Caco-2 (cell line): ENCODE measurements around the gene RSPH6A. TPM values are rescaled to one million over a fixed set of nuclear protein-coding genes. Genes with fewer than 3 reads are reported as not detected.

Experiments
- BruUV-seq: library from RNA; stranded (reverse); fragments of 400-500 nt; replicated peaks from 2 replicates; lab custom pipeline; 2021; lab: Mats Ljungman, UMichigan
- CTCF ChIA-PET: fragments of 300-600 bp; sonication (Branson Sonifier 250); formaldehyde crosslinking; loops from one replicate; lab custom pipeline; 2022; ENCODE audit warnings: antibody characterized with exemption; lab: Charles Lee
- POLR2A ChIA-PET: fragments of 300-600 bp; sonication (Branson Sonifier 250); formaldehyde crosslinking; loops from one replicate; lab custom pipeline; 2022; ENCODE audit warnings: antibody characterized with exemption; lab: Charles Lee
- DNase-seq, 2 experiments: peaks; one replicate each; pipeline versions ENCODE4 v3.0.0 to v3.0.0-alpha.2; 2020 to 2022
- H3K27me3 ChIP-seq: replicated peaks from 2 replicates; pipeline ENCODE4 v1.6.0; 2011; ENCODE audit warnings: low read length; ENCODE audit not compliant: control insufficient read depth, insufficient read depth
- H3K36me3 ChIP-seq: 2 replicates; pipeline ENCODE4 v1.5.1; 2011; ENCODE audit warnings: low read length; ENCODE audit not compliant: control insufficient read depth, insufficient read depth
- H3K4me1 ChIP-seq: fragments of 250-450 bp; sonication (Bioruptor Pico); 2 replicates; pipeline ENCODE4 v1.5.1; 2020; ENCODE audit warnings: mild to moderate bottlenecking
- H3K4me3 ChIP-seq: 2 replicates; pipeline ENCODE4 v1.5.1; 2011; ENCODE audit warnings: low read depth, mild to moderate bottlenecking, control low read depth, low read length
- H3K9me3 ChIP-seq: fragments of 250-450 bp; sonication (Bioruptor Pico); 2 replicates; pipeline ENCODE4 v1.5.1; 2020; ENCODE audit warnings: mild to moderate bottlenecking, moderate library complexity
- H3K27ac Mint-ChIP-seq: one replicate; pipeline ENCODE4 v1.8.0; 2022; ENCODE audit warnings: mixed read lengths; ENCODE audit not compliant: unreplicated experiment
- H3K27me3 Mint-ChIP-seq: one replicate; pipeline ENCODE4 v1.8.0; 2022; ENCODE audit warnings: mixed read lengths; ENCODE audit not compliant: insufficient read depth, unreplicated experiment
- H3K36me3 Mint-ChIP-seq: one replicate; pipeline ENCODE4 v1.8.0; 2022; ENCODE audit warnings: mild to moderate bottlenecking, mixed read lengths; ENCODE audit not compliant: insufficient read depth, unreplicated experiment
- H3K4me1 Mint-ChIP-seq: one replicate; pipeline ENCODE4 v1.8.0; 2022; ENCODE audit warnings: low read depth, mixed read lengths; ENCODE audit not compliant: unreplicated experiment
- H3K4me3 Mint-ChIP-seq: one replicate; pipeline ENCODE4 v1.8.0; 2022; ENCODE audit warnings: mild to moderate bottlenecking, moderate library complexity, mixed read lengths; ENCODE audit not compliant: unreplicated experiment
- H3K9me3 Mint-ChIP-seq: one replicate; pipeline ENCODE4 v1.8.0; 2022; ENCODE audit warnings: mixed read lengths; ENCODE audit not compliant: unreplicated experiment
- CTCF ChIP-seq, 2 experiments: fragments of 200-600 bp in 1 of 2; IDR thresholded peaks; 1 replicate in 1 of 2; 2 replicates in 1 of 2; pipeline versions ENCODE4 v1.5.1 to v1.8.0; 2011 to 2022; ENCODE audit warnings: antibody characterized with exemption in 1 of 2, control low read depth in 1 of 2, inconsistent platforms in 1 of 2, low read depth in 1 of 2, low read length in 1 of 2, mild to moderate bottlenecking in 1 of 2, moderate library complexity in 1 of 2; ENCODE audit not compliant: insufficient read depth in 1 of 2, severe bottlenecking in 1 of 2, unreplicated experiment in 1 of 2
- intact Hi-C: fragments of 100-400 bp; cut with micrococcal nuclease; formaldehyde crosslinking; loops from one replicate; pipeline ENCODE4 v1.10.0; 2022; ENCODE audit not compliant: unreplicated experiment
- total RNA-seq: library from RNA; stranded (reverse); gene quantifications from 2 replicates; pipeline ENCODE4 v1.2.3, GENCODE V29; 2022

RSPH6A gene
- total RNA-seq, 1 experiment from 2014 or later: 0.23 TPM

- H3K9me3 Mint-ChIP-seq: no peaks in the 10 kb centered on the region
- H3K27me3 ChIP-seq: no peaks in the 10 kb centered on the region
- H3K9me3 ChIP-seq: no peaks in the 10 kb centered on the region
- no peak for TF ChIP-seq CTCF (IDR thresholded peaks at IDR 0.05; ENCODE audit: insufficient read depth in 1 of 2, low read depth in 1 of 2, low read length in 1 of 2, severe bottlenecking in 1 of 2, unreplicated experiment in 1 of 2)
- POLR2A ChIA-PET: no interaction called here
- H3K4me3 ChIP-seq: no peak overlapping the region
- H3K4me3 Mint-ChIP-seq: no peak overlapping the region
- no peaks in the 10 kb centered on the region for H3K36me3 ChIP-seq
- peaks cover 8% of the 10 kb centered on the region for H3K36me3 Mint-ChIP-seq
- DNase-seq: no peak
- H3K4me1 Mint-ChIP-seq: no peaks in the 10 kb centered on the region
- no peaks in the 10 kb centered on the region for H3K4me1 ChIP-seq
- intact Hi-C loops: no loop called here
- no peaks in the 10 kb centered on the region for H3K27me3 Mint-ChIP-seq
- CTCF ChIA-PET: interaction anchor here (0.6 to 1.7 kb wide), 3 partner anchors 11 to 542 kb away, joined by 4 to 7 read pairs (median 4); no protein-coding TSS in a partner anchor
- no peak overlapping the region for H3K27ac Mint-ChIP-seq
- BruUV-seq: no TSS peak
These were observed 9.4 kb downstream of the RSPH6A start for GRCh38 chr19:45805719-45806118.

- Histone ChIP-seq H3K4me1 (no peaks in the 10 kb centered on the region), H3K27me3 (no peaks in the 10 kb centered on the region), H3K9me3 (no peaks in the 10 kb centered on the region), H3K36me3 (no peaks in the 10 kb centered on the region), H3K4me3 (no peak overlapping the region)
- Mint-ChIP-seq H3K27ac (no peak overlapping the region), H3K27me3 (no peaks in the 10 kb centered on the region), H3K4me1 (no peaks in the 10 kb centered on the region), H3K9me3 (no peaks in the 10 kb centered on the region), H3K36me3 (peaks cover 8% of the 10 kb centered on the region), H3K4me3 (no peak overlapping the region)
- BruUV-seq: no TSS peak
- no peak for TF ChIP-seq CTCF (IDR thresholded peaks at IDR 0.05; ENCODE audit: insufficient read depth in 1 of 2, low read depth in 1 of 2, low read length in 1 of 2, severe bottlenecking in 1 of 2, unreplicated experiment in 1 of 2)
- DNase-seq: no peak
- intact Hi-C loops: no loop called here
- ChIA-PET POLR2A (no interaction called here), CTCF (interaction anchor here (1.0 to 1.7 kb wide), 2 partner anchors 10 to 12 kb away, joined by 4 to 7 read pairs; no protein-coding TSS in a partner anchor)
These were observed 10.2 kb downstream of the RSPH6A start for GRCh38 chr19:45804959-45805230.

- CTCF ChIA-PET: interaction anchor here (0.7 to 1.1 kb wide), 3 partner anchors 10 to 23 kb away, joined by 4 to 6 read pairs (median 4); no protein-coding TSS in a partner anchor
These were observed 10.8 kb downstream of the RSPH6A start for GRCh38 chr19:45804140-45804958.

More at GRCh38 chr19:45804140-45804958, 10.8 kb downstream of the RSPH6A start:
- DNase-seq: no peak
- no peaks in the 10 kb centered on the region for H3K9me3 Mint-ChIP-seq
- H3K27ac Mint-ChIP-seq: no peak overlapping the region
- TF ChIP-seq CTCF (IDR thresholded peaks at IDR 0.05; ENCODE audit: insufficient read depth in 1 of 2, low read depth in 1 of 2, low read length in 1 of 2, severe bottlenecking in 1 of 2, unreplicated experiment in 1 of 2): no peak
- no peak overlapping the region for H3K4me3 ChIP-seq
- H3K4me3 Mint-ChIP-seq: no peak overlapping the region
- POLR2A ChIA-PET: no interaction called here
- intact Hi-C loops: no loop called here
- peaks cover under 1% of the 10 kb centered on the region for H3K4me1 Mint-ChIP-seq
- BruUV-seq: no TSS peak
- no peaks in the 10 kb centered on the region for H3K9me3 ChIP-seq
- H3K4me1 ChIP-seq: no peaks in the 10 kb centered on the region
- no peaks in the 10 kb centered on the region for H3K27me3 Mint-ChIP-seq
- H3K36me3 ChIP-seq: no peaks in the 10 kb centered on the region
- H3K36me3 Mint-ChIP-seq: peaks cover 3% of the 10 kb centered on the region
- no peaks in the 10 kb centered on the region for H3K27me3 ChIP-seq
